ENCODE measurements around the gene XRCC4. TPM values are rescaled to one million over a fixed set of nuclear protein-coding genes. Genes with fewer than 3 reads are reported as not detected.

Gene XRCC4
- 14.1 and 22.6 TPM in 2 replicates for total RNA-seq

DNA sequence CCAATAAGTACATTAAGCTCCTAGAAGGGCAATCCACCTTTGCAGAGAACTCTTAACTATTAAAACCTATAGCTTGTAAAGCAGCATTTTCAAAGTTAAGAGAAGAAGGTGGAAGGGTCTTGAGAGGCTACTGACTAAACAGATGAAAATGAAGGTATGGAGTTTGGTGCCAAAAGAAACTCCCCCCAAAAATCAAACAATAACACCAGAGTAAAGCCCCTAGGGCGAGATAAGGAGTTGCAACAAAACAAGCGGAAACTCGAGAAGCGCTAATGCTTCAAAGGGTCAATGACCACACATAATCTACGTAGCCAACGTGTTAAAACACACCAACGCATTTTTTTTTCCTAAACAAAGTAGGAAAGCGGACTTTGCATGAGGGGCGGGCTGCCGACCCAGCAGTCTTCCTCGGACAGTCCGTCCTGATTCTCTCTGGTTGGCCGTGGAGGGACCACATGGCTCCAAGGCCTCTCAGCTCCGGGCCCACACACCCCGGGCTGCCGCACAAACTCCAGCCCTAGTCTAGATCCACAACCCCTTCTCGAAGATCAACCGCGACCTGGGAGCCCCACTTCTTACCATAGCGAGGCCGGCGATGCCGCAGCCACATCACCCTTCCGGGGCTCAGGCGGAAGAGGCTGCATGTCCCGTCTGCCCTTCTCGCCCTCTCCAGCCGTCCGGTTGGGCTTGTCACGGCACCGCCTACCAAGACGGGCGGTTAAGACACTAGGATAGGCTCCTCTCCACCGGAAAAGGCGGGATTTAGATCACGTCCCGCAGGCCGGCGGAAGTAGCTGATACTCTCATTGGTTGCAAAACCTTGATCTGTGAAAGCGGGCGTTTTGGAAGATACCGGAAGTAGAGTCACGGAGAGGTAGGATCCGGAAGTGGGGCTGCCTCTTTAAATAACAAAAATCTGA lies at the start of gene XRCC4, which contains the start of gene TMEM167A:
TSS of gene XRCC4 (plus strand) at position 806 of the 920 bp plus-strand sequence. CDS start 27,373 bp downstream, outside the sequence.
TSS of gene TMEM167A (minus strand) at position 653 of the 920 bp plus-strand sequence. CDS start at position 582, 71 bp downstream.

Other genes starting within 250 kb of the XRCC4 start
- 58.8 and 91.5 TPM in 2 replicates for gene TMEM167A, start 153 bp upstream of the XRCC4 start, total RNA-seq